Measurements from ENCODE around the gene PAM16.
A peak's percentile ranks its signal among the peaks of the same experiment; 100 is the strongest.

The PAM16 gene

DNA sequence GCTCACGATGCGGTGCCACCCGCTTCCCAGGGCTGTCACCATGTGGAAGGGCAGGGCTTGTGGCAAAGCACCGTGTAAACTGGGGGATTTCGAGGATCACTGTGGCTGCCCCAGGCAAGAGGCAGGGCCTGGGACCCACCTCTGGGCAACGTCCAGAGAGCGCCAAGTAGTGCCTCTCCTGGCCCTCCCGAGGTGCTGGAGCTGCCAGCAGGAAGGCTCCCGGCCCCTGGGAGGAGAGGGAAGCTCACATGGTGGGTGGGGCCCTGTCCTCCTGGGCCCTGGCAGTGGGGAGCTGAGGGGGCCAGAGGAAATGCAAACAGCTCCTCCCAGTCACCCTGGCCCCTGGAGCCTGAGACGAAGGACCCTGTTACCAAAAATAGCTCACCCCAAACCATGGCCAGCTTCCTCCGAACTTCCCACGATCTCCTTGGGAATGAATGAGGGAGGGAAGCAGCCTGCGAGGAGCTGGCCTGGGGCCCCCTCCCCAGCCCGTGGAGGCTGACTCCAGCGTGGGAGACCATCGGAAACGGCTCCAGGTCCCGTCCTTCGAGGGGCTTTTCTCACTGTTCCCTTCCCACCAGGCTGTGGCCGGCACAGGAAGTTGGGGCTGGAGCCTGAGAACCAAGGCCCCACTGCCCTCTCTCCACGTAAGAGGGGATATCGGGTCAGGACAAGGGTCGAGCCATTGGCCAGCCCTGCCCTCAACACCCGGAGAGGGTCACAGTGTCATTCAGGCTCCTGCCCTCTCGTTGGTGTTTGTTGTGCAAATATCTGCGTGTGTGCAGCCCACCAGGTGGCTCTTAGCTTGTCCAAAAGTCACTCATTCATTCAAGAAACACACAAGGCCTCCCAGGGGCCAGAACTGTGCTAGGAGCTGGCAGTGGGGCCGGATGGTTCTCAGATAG is 38.2 kb upstream of the PAM16 start:
- Histone ChIP-seq H2AFZ (ENCODE audit: low read length, unreplicated experiment) (no peak overlapping the region), H3K27ac (ENCODE audit: low read depth, low read length) (peak overlapping the region; percentile 19), H3K79me2 (ENCODE audit: control insufficient read depth, insufficient read depth, low read length, unreplicated experiment) (no peaks in the 10 kb centered on the region), H3K4me3 (ENCODE audit: low read depth, low read length) (no peak overlapping the region), H3K36me3 (ENCODE audit: insufficient read depth, low read length) (no peaks in the 10 kb centered on the region), H3K27me3 (ENCODE audit: insufficient read depth, low read length) (no peaks in the 10 kb centered on the region), H3K4me1 (ENCODE audit: control insufficient read depth, insufficient read depth, low read length, unreplicated experiment) (peaks cover 66% of the 10 kb centered on the region)

DNA sequence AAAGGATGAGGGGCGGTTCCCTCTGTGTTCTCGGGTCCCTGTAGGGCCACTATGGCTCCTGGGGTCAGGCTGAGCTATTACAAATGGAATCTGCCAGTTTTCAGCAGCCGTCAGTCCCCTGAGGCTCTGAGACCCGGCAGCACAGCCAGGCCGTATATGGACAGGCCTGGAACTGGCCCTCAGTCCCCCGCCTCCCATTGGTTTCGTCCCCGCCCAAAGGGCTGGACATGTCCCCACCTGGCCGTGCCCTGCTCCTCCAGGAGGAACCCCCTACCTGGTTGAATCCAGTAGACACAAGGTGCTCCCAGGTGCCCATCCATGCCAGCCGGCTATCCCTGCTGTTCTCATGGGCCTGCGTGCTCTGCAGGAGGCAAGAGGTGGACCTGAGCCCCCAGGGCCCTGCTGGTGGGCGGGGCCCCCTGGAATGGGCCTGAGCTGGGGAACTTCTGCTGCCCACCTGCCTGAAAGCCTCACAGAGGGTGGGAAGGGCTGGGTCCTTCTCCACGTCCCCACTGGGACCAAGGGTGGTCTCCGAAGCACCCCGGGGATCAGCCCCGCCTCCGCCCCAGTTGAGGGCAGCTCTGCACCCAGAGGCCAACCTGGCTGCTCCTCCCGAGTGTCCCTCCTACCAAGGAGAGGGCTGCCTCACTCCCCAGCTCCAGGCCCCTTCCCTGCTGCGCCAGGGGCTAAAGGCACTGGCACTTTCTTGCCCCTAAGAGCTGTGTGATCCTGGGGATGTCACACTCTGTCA is 37.3 kb upstream of the PAM16 start:
- peaks cover 72% of the 10 kb centered on the region for H3K4me1 ChIP-seq (ENCODE audit: control insufficient read depth, insufficient read depth, low read length, unreplicated experiment)
- H3K36me3 ChIP-seq (ENCODE audit: insufficient read depth, low read length) = peaks cover 6% of the 10 kb centered on the region; the same call in 1 of the 2 replicates
- H3K4me3 ChIP-seq (ENCODE audit: low read depth, low read length) = no peak overlapping the region
- H2AFZ ChIP-seq (ENCODE audit: low read length, unreplicated experiment) = no peak overlapping the region
- H3K27me3 ChIP-seq (ENCODE audit: insufficient read depth, low read length) = no peaks in the 10 kb centered on the region
- peak overlapping the region; percentile 19; the same call in 1 of the 2 replicates for H3K27ac ChIP-seq (ENCODE audit: low read depth, low read length)
- no peaks in the 10 kb centered on the region for H3K79me2 ChIP-seq (ENCODE audit: control insufficient read depth, insufficient read depth, low read length, unreplicated experiment)

DNA sequence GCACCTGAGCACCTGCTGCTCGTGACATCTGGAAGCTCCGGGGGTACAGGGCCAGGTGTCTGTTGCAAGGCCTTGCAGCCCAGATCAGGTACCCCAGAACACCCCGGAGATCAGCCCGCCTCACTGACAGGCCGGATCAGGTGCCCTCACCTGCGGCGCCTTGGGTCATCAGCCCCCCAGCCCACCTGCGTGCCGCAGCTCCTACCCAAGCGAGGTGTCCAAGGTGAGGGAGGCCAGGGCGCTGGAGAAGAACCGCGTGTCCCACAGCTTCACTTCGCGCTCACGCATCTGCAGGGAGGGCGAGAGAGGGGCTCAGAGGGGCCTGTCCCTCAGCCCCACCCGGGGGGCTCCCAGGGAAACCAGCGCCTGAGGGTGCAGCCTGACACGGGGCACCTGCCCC is 36.7 kb upstream of the PAM16 start:
- Histone ChIP-seq H3K27ac (ENCODE audit: low read depth, low read length) (peak overlapping the region; percentile 28; the same call in 1 of the 2 replicates), H3K4me1 (ENCODE audit: control insufficient read depth, insufficient read depth, low read length, unreplicated experiment) (peaks cover 66% of the 10 kb centered on the region), H3K4me3 (ENCODE audit: low read depth, low read length) (no peak overlapping the region), H3K36me3 (ENCODE audit: insufficient read depth, low read length) (peaks cover 9% of the 10 kb centered on the region; the same call in 1 of the 2 replicates), H3K79me2 (ENCODE audit: control insufficient read depth, insufficient read depth, low read length, unreplicated experiment) (no peaks in the 10 kb centered on the region), H3K27me3 (ENCODE audit: insufficient read depth, low read length) (no peaks in the 10 kb centered on the region), H2AFZ (ENCODE audit: low read length, unreplicated experiment) (no peak overlapping the region)

DNA sequence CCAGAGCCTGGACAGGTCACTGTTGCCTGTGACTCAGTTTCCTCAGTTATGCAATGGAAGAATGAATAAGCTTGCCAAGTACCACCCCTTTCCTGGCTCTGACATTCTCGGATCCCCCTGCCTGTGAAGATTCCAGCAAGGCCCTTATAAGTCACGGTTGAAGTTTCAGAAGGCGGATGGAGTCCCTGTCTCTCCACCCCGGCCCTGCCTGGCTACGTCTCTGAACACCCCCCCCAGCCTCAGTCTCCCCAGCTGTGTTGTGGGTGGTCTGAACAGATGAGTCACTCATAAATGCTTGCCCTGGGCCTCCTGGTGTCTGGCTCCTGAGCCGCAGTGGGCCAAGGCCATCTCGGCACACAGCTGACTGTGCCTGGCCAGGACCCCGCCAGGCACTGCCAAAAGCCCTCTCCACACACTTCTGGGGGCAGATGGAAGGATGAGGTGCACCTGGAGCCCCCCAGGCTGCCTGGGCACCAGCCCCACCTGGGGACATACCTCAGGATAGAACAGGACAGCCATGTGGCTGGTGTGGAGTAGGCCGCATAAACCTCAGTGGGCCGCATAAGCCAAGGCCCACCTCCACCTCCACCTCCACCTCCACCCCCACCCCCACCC is 35.9 kb upstream of the PAM16 start:
- Histone ChIP-seq H3K27ac (ENCODE audit: low read depth, low read length) (peak overlapping the region; percentile 75), H2AFZ (ENCODE audit: low read length, unreplicated experiment) (no peak overlapping the region), H3K36me3 (ENCODE audit: insufficient read depth, low read length) (peaks cover 14% of the 10 kb centered on the region; the same call in 1 of the 2 replicates), H3K4me3 (ENCODE audit: low read depth, low read length) (no peak overlapping the region), H3K27me3 (ENCODE audit: insufficient read depth, low read length) (no peaks in the 10 kb centered on the region), H3K79me2 (ENCODE audit: control insufficient read depth, insufficient read depth, low read length, unreplicated experiment) (no peaks in the 10 kb centered on the region), H3K4me1 (ENCODE audit: control insufficient read depth, insufficient read depth, low read length, unreplicated experiment) (peaks cover 59% of the 10 kb centered on the region)

DNA sequence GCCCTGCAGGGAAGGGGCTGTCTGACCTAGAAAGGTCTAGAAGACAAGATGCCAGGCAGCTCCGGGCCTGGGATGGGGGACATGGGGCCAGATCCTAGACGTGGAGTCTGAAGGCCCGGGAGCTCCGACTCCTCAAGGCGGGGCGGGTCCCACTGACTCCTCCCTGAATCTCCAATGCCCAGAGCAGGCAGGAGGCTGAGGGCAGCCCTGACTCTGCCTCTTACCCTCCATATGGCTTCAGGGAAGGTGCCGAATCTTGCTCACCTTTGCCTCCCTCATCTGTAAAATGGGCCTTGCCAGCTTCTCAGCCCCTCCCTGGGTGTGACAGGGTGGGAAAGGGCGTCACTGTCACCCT is 35.3 kb upstream of the PAM16 start:
- Histone ChIP-seq H3K36me3 (ENCODE audit: insufficient read depth, low read length) (peaks cover 16% of the 10 kb centered on the region; the same call in 1 of the 2 replicates), H3K27me3 (ENCODE audit: insufficient read depth, low read length) (no peaks in the 10 kb centered on the region), H3K27ac (ENCODE audit: low read depth, low read length) (peak overlapping the region; percentile 75), H2AFZ (ENCODE audit: low read length, unreplicated experiment) (no peak overlapping the region), H3K4me1 (ENCODE audit: control insufficient read depth, insufficient read depth, low read length, unreplicated experiment) (peaks cover 57% of the 10 kb centered on the region), H3K79me2 (ENCODE audit: control insufficient read depth, insufficient read depth, low read length, unreplicated experiment) (no peaks in the 10 kb centered on the region), H3K4me3 (ENCODE audit: low read depth, low read length) (no peak overlapping the region)

DNA sequence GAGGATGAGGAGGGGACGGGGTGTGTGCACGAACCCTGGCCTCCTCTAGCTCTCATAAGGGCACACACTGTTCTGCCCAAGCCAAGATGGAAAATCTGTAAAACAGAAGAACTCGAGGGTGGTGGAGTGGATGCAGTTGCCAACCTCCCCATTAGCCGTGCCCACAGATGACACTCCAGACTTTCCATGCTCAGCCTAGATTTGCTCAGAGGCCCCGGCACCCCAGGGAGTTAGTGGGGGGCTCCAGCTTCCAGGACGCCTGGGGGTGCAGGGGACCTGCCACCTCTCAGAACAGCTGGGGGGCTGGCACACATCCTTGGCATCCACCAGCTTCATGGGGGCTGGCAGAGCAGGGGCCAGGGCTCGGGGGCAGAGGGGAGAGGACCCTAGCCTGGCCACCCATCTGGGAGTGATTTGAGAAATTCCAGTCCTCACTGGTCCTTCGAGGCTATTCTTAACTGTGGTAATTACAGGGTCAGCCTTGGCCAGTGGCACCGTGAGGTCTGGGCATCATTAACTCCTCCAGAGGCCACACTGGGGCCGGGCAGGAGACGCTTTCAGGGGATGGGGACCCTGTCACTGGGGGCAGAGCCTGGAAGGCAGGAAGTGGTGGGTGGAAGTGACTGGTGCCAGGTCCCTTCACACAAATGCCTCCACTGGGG is 34.8 kb upstream of the PAM16 start:
- peaks cover 57% of the 10 kb centered on the region for H3K4me1 ChIP-seq (ENCODE audit: control insufficient read depth, insufficient read depth, low read length, unreplicated experiment)
- no peaks in the 10 kb centered on the region for H3K27me3 ChIP-seq (ENCODE audit: insufficient read depth, low read length)
- H3K27ac ChIP-seq (ENCODE audit: low read depth, low read length) = peak overlapping the region; percentile 75
- H3K36me3 ChIP-seq (ENCODE audit: insufficient read depth, low read length) = peaks cover 16% of the 10 kb centered on the region; the same call in 1 of the 2 replicates
- no peaks in the 10 kb centered on the region for H3K79me2 ChIP-seq (ENCODE audit: control insufficient read depth, insufficient read depth, low read length, unreplicated experiment)
- H2AFZ ChIP-seq (ENCODE audit: low read length, unreplicated experiment) = no peak overlapping the region
- H3K4me3 ChIP-seq (ENCODE audit: low read depth, low read length) = no peak overlapping the region

DNA sequence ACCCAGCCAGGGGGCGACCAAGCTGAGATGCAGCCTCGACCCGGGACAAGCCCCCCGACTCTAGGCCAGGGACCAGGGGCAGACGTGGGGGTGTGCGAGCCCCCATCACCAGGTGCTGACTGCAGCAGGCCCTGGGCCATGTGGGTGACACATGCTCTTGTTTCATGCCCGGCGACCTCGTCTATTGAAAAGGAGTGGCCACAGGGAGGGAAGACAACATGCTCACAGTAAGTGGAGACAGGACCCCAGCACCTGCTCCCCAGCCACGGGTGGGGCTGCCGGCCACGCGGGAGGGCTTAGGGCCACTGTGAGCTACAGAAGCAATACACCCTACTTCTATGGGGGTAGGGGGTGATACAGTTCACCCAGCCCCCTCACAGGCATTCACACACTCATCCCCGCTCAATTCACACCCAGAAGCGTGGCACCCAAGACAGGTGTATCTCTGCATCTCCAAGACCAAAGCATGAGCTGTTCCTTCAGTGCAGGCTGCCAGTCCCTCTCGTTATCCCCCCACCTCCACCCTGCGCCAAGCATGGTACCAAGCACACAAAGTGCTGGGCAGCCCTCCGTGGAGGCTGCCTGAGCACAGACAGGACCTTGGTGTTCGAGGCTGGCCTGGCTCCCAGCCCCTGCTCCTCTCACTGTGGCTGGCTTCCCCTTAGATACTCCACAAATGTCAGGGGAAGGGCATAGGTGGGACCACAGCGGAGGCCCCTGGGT is 34.1 kb upstream of the PAM16 start:
- Histone ChIP-seq H3K79me2 (ENCODE audit: control insufficient read depth, insufficient read depth, low read length, unreplicated experiment) (no peaks in the 10 kb centered on the region), H2AFZ (ENCODE audit: low read length, unreplicated experiment) (no peak overlapping the region), H3K4me1 (ENCODE audit: control insufficient read depth, insufficient read depth, low read length, unreplicated experiment) (peaks cover 57% of the 10 kb centered on the region), H3K36me3 (ENCODE audit: insufficient read depth, low read length) (peaks cover 16% of the 10 kb centered on the region; the same call in 1 of the 2 replicates), H3K27ac (ENCODE audit: low read depth, low read length) (peak overlapping the region; percentile 75), H3K27me3 (ENCODE audit: insufficient read depth, low read length) (no peaks in the 10 kb centered on the region), H3K4me3 (ENCODE audit: low read depth, low read length) (no peak overlapping the region)

DNA sequence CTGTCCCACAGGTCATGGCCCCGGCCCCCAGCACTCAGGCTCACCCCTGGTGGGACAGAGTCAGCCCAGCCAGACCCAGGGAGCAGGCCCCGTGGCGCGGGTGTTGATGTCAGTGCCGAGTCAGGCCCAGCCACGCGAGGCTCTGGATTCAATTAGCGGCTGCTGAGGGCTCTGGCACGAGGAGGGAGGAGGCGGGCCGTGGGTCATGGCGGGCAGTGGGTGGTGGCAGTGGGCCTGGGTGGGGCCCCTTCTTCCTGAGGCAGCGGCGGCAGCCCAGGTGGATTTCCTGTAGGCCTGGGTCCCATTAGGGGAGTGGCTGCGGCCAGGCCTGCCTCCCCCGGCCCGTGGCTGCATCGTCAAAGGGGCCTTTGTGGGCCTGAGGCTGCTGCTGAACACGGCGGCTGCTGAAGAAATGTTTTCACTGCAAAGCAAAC is 33.4 kb upstream of the PAM16 start:
- H3K4me1 ChIP-seq (ENCODE audit: control insufficient read depth, insufficient read depth, low read length, unreplicated experiment) = peaks cover 57% of the 10 kb centered on the region
- H3K79me2 ChIP-seq (ENCODE audit: control insufficient read depth, insufficient read depth, low read length, unreplicated experiment) = peaks cover under 1% of the 10 kb centered on the region
- H2AFZ ChIP-seq (ENCODE audit: low read length, unreplicated experiment) = no peak overlapping the region
- H3K36me3 ChIP-seq (ENCODE audit: insufficient read depth, low read length) = peaks cover 16% of the 10 kb centered on the region; the same call in 1 of the 2 replicates
- no peaks in the 10 kb centered on the region for H3K27me3 ChIP-seq (ENCODE audit: insufficient read depth, low read length)
- H3K27ac ChIP-seq (ENCODE audit: low read depth, low read length) = peak overlapping the region; percentile 32; the same call in 1 of the 2 replicates
- H3K4me3 ChIP-seq (ENCODE audit: low read depth, low read length) = no peak overlapping the region

DNA sequence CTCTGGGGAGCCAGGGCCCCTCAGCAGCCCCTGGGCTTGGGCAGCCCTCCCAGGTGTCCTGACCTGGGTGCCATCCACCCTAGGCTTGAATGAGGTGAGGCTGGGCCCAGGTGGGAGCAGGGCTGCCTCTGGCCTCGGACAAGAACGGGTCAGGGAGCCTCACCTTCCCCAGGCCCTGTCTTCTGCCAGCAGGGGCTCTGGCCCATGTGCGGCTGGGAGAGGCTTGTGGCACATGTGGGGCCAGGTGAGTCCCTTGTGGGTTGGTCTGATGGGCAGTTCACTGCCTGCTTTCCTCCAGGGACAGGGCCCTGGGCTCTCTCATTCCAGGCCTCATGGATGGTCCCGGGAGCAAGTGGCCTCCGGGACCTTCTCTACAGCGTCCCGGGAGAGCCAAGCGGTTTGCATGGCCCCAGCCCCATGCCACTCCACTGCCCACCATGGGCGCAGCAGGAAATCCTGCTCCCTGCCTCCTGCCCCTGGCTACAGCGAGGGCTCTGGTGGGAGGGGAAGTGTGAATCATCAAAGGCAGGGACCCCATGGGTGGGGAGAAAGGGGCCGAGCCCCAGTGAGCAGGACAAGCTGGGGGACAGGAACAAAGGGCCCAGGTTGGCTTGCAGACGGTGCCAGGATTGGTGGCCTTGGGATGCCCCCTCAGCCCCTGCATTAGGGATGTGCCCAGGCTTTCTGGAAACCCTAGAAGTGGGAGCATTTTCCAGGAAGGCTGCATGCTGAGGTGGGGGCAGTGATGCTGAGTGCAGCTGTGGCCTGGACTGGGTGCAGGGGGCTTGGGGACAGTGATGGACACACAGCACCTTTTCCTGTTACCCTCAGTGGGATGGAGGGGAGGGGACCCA is 32.7 kb upstream of the PAM16 start:
- peak overlapping the region; percentile 32 for H3K27ac ChIP-seq (ENCODE audit: low read depth, low read length)
- no peaks in the 10 kb centered on the region for H3K27me3 ChIP-seq (ENCODE audit: insufficient read depth, low read length)
- H2AFZ ChIP-seq (ENCODE audit: low read length, unreplicated experiment) = no peak overlapping the region
- peaks cover 8% of the 10 kb centered on the region for H3K79me2 ChIP-seq (ENCODE audit: control insufficient read depth, insufficient read depth, low read length, unreplicated experiment)
- peaks cover 52% of the 10 kb centered on the region for H3K4me1 ChIP-seq (ENCODE audit: control insufficient read depth, insufficient read depth, low read length, unreplicated experiment)
- H3K4me3 ChIP-seq (ENCODE audit: low read depth, low read length) = no peak overlapping the region
- peaks cover 16% of the 10 kb centered on the region; the same call in 1 of the 2 replicates for H3K36me3 ChIP-seq (ENCODE audit: insufficient read depth, low read length)
